ENCODE results near the gene R3HCC1L.
"Not testable (repeated sequence)": the region's sequence is repeated elsewhere in the genome, so short reads cannot be mapped to it uniquely, and the experiment has no call there.

R3HCC1L gene

GRCh38 chr10:98172495-98172894 is 38.0 kb downstream of the R3HCC1L start:
- no peak for DNase-seq (ENCODE audit: low spot score)

GRCh38 chr10:98173260-98173659 is 38.8 kb downstream of the R3HCC1L start:
- DNase-seq (ENCODE audit: low spot score) = no peak

DNA sequence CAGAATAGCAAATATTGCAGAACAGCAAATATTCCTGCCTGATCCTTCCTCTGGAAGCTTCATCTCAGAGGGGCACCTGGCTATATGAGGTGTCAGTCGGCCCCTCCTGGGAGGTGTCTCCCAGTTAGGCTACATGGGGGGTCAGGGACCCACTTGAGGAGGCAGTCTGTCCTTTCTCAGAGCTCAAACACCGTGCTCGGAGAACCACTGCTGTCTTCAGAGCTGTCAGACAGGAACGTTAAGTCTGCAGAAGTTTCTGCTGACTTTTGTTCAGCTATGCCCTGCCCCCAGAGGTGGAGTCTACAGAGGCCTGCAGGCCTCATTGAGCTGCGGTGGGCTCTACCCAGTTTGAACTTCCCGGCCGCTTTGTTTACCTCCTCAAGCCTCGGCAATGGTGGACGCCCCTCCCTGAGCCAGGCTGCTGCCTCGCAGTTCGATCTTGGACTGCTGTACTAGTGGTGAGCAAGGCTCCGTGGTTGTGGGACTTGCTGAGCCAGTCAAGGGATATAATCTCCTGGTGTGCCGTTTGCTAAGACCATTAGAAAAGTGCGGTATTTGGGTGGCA is 48.0 kb downstream of the R3HCC1L start:
- DNase-seq (ENCODE audit: low spot score) = not testable (repeated sequence)

DNA sequence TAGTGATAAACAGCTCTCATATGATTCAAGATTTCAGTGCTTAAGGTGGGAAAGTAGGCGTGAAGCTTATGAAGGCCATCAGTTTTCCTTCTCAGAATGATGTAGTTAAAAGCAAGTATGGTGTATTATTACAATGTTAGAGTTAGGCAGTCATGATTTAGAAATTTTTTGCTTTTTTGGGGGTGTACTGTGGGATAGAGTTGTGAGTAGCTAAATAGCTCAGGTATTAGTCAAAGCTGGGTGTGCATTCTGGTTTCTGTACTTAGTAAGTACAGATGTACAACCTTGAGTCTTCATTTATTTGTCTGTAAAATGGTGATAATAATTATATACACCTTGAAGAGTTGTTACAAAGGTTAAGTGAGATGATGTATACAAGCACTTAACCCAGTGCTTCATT is 52.2 kb downstream of the R3HCC1L start:
- DNase-seq (ENCODE audit: low spot score) = no peak

GRCh38 chr10:98190773-98191172 is 56.3 kb downstream of the R3HCC1L start:
- DNase-seq (ENCODE audit: low spot score) = not testable (repeated sequence)

DNA sequence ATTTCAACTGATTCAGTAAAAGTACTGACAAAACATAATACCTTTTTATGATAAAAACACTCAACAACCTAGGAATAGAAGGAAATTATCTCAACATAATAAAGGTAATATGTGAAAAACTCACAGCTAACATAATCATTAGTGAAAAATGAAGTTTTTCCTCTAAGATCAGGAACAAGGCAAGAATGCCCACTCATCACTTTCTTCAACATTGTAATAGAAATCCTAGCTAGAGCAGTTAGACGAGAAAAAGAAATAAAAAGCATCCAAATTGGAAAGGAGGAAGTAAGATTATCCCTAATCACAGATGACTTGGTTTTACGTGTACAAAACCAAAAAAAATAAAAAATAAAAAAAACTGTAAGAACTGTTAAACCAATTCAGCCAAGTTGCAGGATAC is 58.6 kb downstream of the R3HCC1L start:
- no peak for DNase-seq (ENCODE audit: low spot score)

DNA sequence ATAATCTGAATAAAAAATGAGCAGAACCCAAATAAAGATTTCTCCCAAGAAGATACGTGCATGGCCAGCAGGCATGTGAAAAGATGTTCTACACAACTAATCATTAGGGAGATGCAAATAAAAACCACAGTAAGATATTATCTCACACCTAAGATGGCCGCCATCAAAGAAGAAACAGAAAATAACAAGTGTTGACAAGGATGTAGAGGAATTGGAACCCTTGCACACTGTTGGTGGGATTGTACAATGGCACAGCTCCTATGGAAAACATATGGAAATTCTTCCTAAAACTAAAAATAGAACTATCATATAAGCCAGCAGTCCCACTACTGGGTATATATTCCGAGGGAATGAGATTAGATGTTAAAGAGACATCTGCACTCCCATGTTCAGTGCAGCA is 60.2 kb downstream of the R3HCC1L start:
- no peak for DNase-seq (ENCODE audit: low spot score)

- DNase-seq (ENCODE audit: low spot score) = no peak
These were observed 60.7 kb downstream of the R3HCC1L start for GRCh38 chr10:98195120-98195519.

- no peak for DNase-seq (ENCODE audit: low spot score)
These were observed 62.5 kb downstream of the R3HCC1L start for GRCh38 chr10:98196985-98197384.

DNA sequence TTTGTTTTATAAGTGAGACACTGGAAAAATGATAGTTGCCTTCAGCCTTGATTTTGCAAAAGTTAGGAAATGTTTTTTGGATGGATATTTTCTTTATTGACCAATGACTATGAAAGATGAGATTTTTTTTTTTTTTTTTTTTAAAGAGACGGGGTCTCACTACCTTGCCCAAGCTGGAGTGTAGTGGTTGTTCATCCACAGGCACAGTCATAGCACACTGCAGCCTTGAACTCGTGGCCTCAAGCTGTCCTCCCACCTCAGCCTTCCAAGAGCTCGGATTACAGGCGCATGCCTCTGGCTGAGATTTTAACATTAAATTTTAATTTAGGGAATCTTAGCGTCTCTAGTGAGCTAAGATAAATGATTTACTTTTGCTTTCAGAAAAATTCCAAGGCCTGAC is 67.3 kb downstream of the R3HCC1L start:
- DNase-seq (ENCODE audit: low spot score) = no peak

- no peak for DNase-seq (ENCODE audit: low spot score)
These were observed 67.9 kb downstream of the R3HCC1L start for GRCh38 chr10:98202378-98202777.

GRCh38 chr10:98205351-98205750 is 70.9 kb downstream of the R3HCC1L start:
- DNase-seq (ENCODE audit: low spot score) = no peak

DNA sequence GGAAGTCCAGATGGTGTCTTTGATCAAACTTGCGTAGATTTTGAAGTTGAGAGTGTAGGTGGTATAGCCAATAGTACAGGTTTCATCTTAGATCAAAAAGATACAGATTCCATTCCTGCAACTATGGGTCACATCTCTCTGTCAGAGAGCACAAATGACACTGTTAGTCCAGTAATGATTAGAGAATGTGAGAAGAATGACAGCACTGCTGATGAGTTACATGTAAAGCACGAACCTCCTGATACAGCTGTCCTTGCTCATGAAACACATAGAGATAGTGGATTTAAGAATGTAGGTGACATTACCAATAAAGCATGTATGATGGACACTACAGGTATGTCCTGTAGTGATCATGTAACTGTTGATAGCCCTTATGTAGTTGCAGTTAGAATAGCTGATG is 74.5 kb downstream of the R3HCC1L start:
- no peak for DNase-seq (ENCODE audit: low spot score)

- DNase-seq (ENCODE audit: low spot score) = no peak
These were observed 75.0 kb downstream of the R3HCC1L start for GRCh38 chr10:98209441-98209840.

- DNase-seq (ENCODE audit: low spot score) = no peak
These were observed 77.7 kb downstream of the R3HCC1L start for GRCh38 chr10:98212196-98212595.

- no peak for DNase-seq (ENCODE audit: low spot score)
These were observed 79.3 kb downstream of the R3HCC1L start for GRCh38 chr10:98213740-98214139.

DNA sequence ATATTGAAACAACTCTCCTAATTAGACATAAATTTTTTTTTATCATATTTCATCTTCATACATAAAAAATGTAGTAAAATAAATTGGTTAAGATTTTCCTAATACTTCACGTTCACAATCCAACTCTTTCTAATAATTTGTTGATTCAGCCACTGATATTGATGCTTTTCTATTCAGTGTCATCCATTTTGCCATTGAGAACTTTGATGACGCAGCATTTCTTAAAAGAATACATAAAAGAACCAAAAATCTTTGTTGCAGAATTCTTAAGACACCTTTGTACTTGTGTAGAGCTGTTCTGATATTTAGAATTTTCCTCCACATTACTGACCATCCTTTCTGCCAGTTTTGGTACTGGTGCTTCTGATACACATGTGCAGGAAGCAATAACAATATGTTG is 80.9 kb downstream of the R3HCC1L start:
- no peak for DNase-seq (ENCODE audit: low spot score)

DNA sequence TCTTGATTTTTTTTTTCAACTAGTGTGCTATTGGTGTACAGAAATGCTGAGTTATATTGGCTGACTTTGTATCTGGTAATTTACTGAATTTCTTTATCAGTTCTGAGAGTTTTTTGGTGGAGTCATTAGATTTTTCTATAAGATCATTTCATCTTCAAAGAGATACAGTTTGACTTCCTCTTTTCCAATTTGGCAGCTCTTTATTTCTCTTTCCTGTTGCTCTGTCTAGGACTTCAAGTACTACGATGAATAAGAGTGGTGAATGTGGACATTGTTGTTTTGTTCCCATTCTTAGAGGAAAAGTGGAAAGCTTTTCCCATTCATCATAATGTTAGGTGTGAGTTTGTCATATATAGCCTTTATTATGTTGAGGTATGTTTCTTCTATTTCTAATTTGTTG is 83.3 kb downstream of the R3HCC1L start:
- peak; percentile 29 for DNase-seq (ENCODE audit: low spot score)

- DNase-seq (ENCODE audit: low spot score) = no peak
These were observed 89.4 kb downstream of the R3HCC1L start for GRCh38 chr10:98223874-98224273.

DNA sequence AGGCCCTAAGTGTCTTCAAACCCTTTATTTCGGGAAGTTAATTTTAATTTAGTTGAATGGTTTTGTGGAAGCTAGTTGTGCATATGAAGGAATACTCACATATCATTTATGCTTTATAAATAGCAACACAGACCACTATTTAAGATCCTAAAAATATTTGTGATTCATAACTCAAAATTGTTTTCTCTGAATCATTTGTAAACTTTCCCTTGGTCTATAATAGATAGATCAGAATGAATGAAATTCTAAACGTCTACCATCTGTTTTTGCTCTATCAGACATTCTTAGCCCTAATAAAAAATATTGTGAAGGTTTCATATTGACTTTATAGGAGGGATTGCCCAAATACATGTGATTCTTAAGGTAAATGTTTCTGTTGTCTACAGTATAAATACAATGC is 90.1 kb downstream of the R3HCC1L start:
- DNase-seq (ENCODE audit: low spot score) = no peak

- DNase-seq (ENCODE audit: low spot score) = no peak
These were observed 90.5 kb downstream of the R3HCC1L start for GRCh38 chr10:98224996-98225395.

DNA sequence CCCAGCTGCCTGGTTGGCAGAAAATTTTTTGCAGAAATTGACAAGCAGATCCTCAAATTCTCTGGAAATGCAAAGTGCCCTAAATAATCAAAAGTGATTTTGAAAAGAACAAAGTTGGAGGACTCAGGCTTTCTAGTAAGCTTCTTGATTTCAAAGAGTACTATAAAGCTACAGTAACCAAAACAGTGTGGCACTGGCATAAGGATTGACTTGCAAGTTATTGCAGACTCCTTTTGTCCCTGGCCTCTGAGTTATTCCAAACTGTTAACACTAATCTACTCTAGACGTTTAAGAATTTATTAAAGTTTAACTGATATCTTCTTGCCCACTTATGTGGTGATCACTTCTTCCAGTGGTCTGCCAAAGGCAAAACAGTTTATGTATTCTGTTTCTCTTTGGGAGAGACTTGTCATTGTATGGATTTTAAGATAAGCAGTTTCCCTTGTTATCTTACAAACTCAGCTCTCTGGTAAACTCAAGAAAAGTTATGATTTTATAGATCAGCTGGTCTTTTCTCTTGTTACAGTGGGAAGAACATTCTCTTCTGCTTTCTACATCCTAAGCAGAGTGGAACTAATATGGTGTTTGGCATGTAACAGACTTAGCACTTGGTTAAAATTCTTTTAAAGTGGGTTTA is 92.2 kb downstream of the R3HCC1L start:
- no peak for DNase-seq (ENCODE audit: low spot score)

GRCh38 chr10:98227713-98228112 is 93.3 kb downstream of the R3HCC1L start:
- DNase-seq (ENCODE audit: low spot score) = not testable (repeated sequence)

DNA sequence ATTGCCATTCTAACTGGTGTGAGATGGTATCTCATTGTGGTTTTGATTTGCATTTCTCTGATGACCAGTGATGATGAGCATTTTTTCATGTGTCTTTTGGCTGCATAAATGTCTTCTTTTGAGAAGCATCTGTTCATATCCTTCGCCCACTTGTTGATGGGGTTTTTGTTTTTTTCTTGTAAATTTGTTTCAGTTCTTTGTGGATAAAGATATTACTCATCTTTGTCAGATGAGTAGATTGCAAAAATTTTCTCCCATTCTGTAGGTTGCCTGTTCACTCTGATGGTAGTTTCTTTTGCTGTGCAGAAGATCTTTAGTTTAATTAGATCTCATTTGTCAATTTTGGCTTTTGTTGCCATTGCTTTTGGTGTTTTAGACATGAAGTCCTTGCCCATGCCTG is 93.8 kb downstream of the R3HCC1L start:
- not testable (repeated sequence) for DNase-seq (ENCODE audit: low spot score)

Measured in NAMALWA (cell line).